ENCODE results near the gene GREM1. TPM values are rescaled to one million over a fixed set of nuclear protein-coding genes. Genes with fewer than 3 reads are reported as not detected.

The GREM1 gene
- total and polyA plus RNA-seq, 2 of the 8 experiments (the other 6 are each of a cell fraction or from before 2014, with no cell fraction given): 0.12 to 1.1 TPM

DNA sequence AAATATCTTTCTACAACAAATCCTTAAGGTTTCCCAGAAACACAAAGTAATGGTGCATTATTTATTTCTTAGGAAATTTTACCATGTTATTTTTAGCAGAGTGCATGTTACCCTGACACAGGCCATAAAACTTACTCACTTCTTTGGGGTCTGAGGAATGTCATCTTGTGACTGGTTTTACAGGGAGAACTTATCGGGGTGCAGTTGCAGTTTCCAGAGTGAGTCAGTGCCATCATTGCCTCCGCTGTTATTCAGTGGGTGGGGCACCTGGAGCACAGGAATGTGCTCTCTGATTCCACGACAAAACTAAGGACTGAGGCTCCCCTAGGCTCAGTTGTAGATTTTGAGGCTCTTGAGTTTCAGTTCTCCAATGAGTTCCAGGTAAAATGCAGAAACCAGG is 11.1 kb upstream of the GREM1 start:
- DNase-seq (ENCODE audit: low read depth in 1 of 2, low spot score in 2 of 2) (no peak), FAIRE-seq (no peak)
- Histone ChIP-seq H3K23me2 (ENCODE audit: low read depth, low read length) (no peaks in the 10 kb centered on the region), H3K9me3 (ENCODE audit: insufficient read depth in 2 of 2, low read depth in 1 of 2, low read length in 1 of 2) (no peaks in the 10 kb centered on the region), H3K14ac (ENCODE audit: insufficient read length) (no peak overlapping the region), H2BK120ac (replicated peaks; ENCODE audit: low read depth, low read length) (no peak overlapping the region), H4K8ac (ENCODE audit: extremely low read depth, insufficient read depth, low read length) (no peak overlapping the region), H3K4me1 (replicated peaks in 1 of 4; ENCODE audit: control insufficient read depth in 3 of 4, insufficient read depth in 4 of 4, low read length in 3 of 4) (no peaks in the 10 kb centered on the region), H3K36me3 (ENCODE audit: control insufficient read depth in 2 of 4, insufficient read depth in 4 of 4, low read length in 3 of 4) (no peaks in the 10 kb centered on the region), H3K9ac (replicated peaks in 1 of 4; ENCODE audit: extremely low read depth in 1 of 4, low read depth in 3 of 4, low read length in 3 of 4) (no peak overlapping the region), H2BK12ac (ENCODE audit: low read depth, low read length) (no peak overlapping the region), H3K4me3 (ENCODE audit: extremely low read depth in 1 of 4, insufficient read depth in 2 of 4, low read depth in 3 of 4, low read length in 4 of 4) (no peak overlapping the region), H4K5ac (ENCODE audit: insufficient read length, low read depth, low read length) (no peak overlapping the region), H2BK20ac (ENCODE audit: low read length) (no peak overlapping the region), H4K91ac (replicated peaks; ENCODE audit: insufficient read length, low read length) (no peak overlapping the region), H2AK5ac (ENCODE audit: low read depth, low read length) (no peak overlapping the region), H2BK15ac (ENCODE audit: low read length) (no peak overlapping the region), H3K27ac (ENCODE audit: low read depth, low read length) (no peak overlapping the region), H2AFZ (ENCODE audit: low read length) (no peak overlapping the region), H3K18ac (ENCODE audit: extremely low read depth, low read length) (no peak overlapping the region), H3K79me1 (ENCODE audit: low read depth, low read length) (no peaks in the 10 kb centered on the region), H3K23ac (ENCODE audit: insufficient read length) (no peak overlapping the region), H3K56ac (replicated peaks; ENCODE audit: insufficient read length, low read depth, low read length) (no peak overlapping the region), H3K79me2 (ENCODE audit: control insufficient read depth in 1 of 2, insufficient read depth in 2 of 2, low read length in 2 of 2) (no peaks in the 10 kb centered on the region), H4K20me1 (replicated peaks in 1 of 2; ENCODE audit: control insufficient read depth in 1 of 2, insufficient read depth in 2 of 2, low read length in 2 of 2) (no peaks in the 10 kb centered on the region), H2BK5ac (ENCODE audit: low read depth, low read length) (no peak overlapping the region), H3K4me2 (ENCODE audit: insufficient read depth in 1 of 2, low read depth in 2 of 2, low read length in 2 of 2) (no peak overlapping the region), H3K27me3 (replicated peaks in 1 of 4; ENCODE audit: control insufficient read depth in 3 of 4, extremely low read depth in 1 of 4, insufficient read depth in 3 of 4, low read length in 3 of 4) (peaks cover 0 to 1% (median 0%) of the 10 kb centered on the region in 4 experiments; a peak in 1 of 7 replicates), H3K4ac (replicated peaks; ENCODE audit: insufficient read length, low read depth, low read length) (no peak overlapping the region)
- 90% methylated on average over 3 of the region's 3 CpGs; no CpG with 5 or more reads in 1 of the 2 experiments for WGBS, 2 experiments (ENCODE audit: extremely low coverage in 1 of 2, insufficient coverage in 1 of 2, insufficient read length in 1 of 2, insufficient replicate concordance in 2 of 2, low coverage in 1 of 2, low lambda C conversion rate in 2 of 2, missing lambda C conversion rate in 1 of 2)
- ChIA-PET POLR2A (ENCODE audit: partially characterized antibody) (no interaction called here), CTCF (ENCODE audit: partially characterized antibody) (no interaction called here)
- no peak for TF ChIP-seq CHD1 (IDR thresholded peaks at IDR 0.05; ENCODE audit: low read depth, low read length)
- no peak for TF ChIP-seq NANOG (IDR thresholded peaks at IDR 0.05; ENCODE audit: insufficient read depth, low read depth, low read length, poor library complexity, severe bottlenecking)
- TF ChIP-seq, protein P1, sequence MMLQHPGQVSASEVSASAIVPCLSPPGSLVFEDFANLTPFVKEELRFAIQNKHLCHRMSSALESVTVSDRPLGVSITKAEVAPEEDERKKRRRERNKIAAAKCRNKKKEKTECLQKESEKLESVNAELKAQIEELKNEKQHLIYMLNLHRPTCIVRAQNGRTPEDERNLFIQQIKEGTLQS (IDR thresholded peaks at IDR 0.05; ENCODE audit: insufficient read depth, low read depth, low read length): no peak
- no peak for TF ChIP-seq PHF8 (conservative IDR thresholded peaks at IDR 0.05; ENCODE audit: low read depth, low read length)
- no peak for TF ChIP-seq BRCA1 (IDR thresholded peaks at IDR 0.05; ENCODE audit: low read depth, low read length)
- no peak for TF ChIP-seq TAF7 (optimal IDR thresholded peaks at IDR 0.05; ENCODE audit: borderline replicate concordance, low read depth, low read length)
- no peak for TF ChIP-seq SP2 (IDR thresholded peaks at IDR 0.05; ENCODE audit: low read length)
- no peak for TF ChIP-seq TAF1 (IDR thresholded peaks at IDR 0.05; ENCODE audit: low read depth, low read length)
- TF ChIP-seq TBP (IDR thresholded peaks at IDR 0.05; ENCODE audit: low read depth, low read length): no peak
- TF ChIP-seq BCL11A (IDR thresholded peaks at IDR 0.05; ENCODE audit: low read depth in 2 of 2, low read length in 2 of 2): no peak
- TF ChIP-seq SP4 (IDR thresholded peaks at IDR 0.05; ENCODE audit: low read length): no peak
- no peak for TF ChIP-seq RBBP5 (IDR thresholded peaks at IDR 0.05; ENCODE audit: borderline replicate concordance, low read depth, low read length)
- TF ChIP-seq CEBPB (IDR thresholded peaks at IDR 0.05; ENCODE audit: low read depth, low read length): no peak

Data from H1 (cell line).